ENCODE data around the gene SPOCK1.

The SPOCK1 gene

GRCh38 chr5:137176126-137176525 lies 323.0 kb downstream of the SPOCK1 start:
- TF ChIP-seq CTCF (IDR thresholded peaks at IDR 0.05; ENCODE audit: insufficient read depth, low read length, missing control alignments) = no peak
- H3K4me3 ChIP-seq (ENCODE audit: low read depth, low read length) = no peak overlapping the region
- ChIA-PET CTCF (no interaction called here), POLR2A (no interaction called here)
- no peak for DNase-seq (ENCODE audit: low read depth, low spot score)

GRCh38 chr5:137174196-137174595 lies 324.9 kb downstream of the SPOCK1 start:
- no peak for DNase-seq (ENCODE audit: low read depth, low spot score)
- TF ChIP-seq CTCF (IDR thresholded peaks at IDR 0.05; ENCODE audit: insufficient read depth, low read length, missing control alignments) = no peak
- no peak overlapping the region for H3K4me3 ChIP-seq (ENCODE audit: low read depth, low read length)
- CTCF ChIA-PET = interaction anchor here (0.9 kb wide), 1 partner anchor 11 kb away, joined by 3 read pairs; no protein-coding TSS in a partner anchor
- POLR2A ChIA-PET = no interaction called here

GRCh38 chr5:137172258-137172657 lies 326.9 kb downstream of the SPOCK1 start:
- CTCF ChIA-PET = interaction anchor here (1.2 kb wide), 1 partner anchor 10 kb away, joined by 4 read pairs; no protein-coding TSS in a partner anchor

GRCh38 chr5:137167187-137167586 lies 331.9 kb downstream of the SPOCK1 start:
- no peak overlapping the region for H3K4me3 ChIP-seq (ENCODE audit: low read depth, low read length)

More at GRCh38 chr5:137172258-137172657, 326.9 kb downstream of the SPOCK1 start:
- POLR2A ChIA-PET = no interaction called here
- DNase-seq (ENCODE audit: low read depth, low spot score) = no peak
- no peak for TF ChIP-seq CTCF (IDR thresholded peaks at IDR 0.05; ENCODE audit: insufficient read depth, low read length, missing control alignments)
- no peak overlapping the region for H3K4me3 ChIP-seq (ENCODE audit: low read depth, low read length)

GRCh38 chr5:137164961-137165360 lies 334.2 kb downstream of the SPOCK1 start:
- POLR2A ChIA-PET = no interaction called here
- no peak for TF ChIP-seq CTCF (IDR thresholded peaks at IDR 0.05; ENCODE audit: insufficient read depth, low read length, missing control alignments)

More at GRCh38 chr5:137167187-137167586, 331.9 kb downstream of the SPOCK1 start:
- TF ChIP-seq CTCF (IDR thresholded peaks at IDR 0.05; ENCODE audit: insufficient read depth, low read length, missing control alignments) = no peak
- POLR2A ChIA-PET = no interaction called here
- CTCF ChIA-PET = no interaction called here
- no peak for DNase-seq (ENCODE audit: low read depth, low spot score)

GRCh38 chr5:137164536-137164935 lies 334.6 kb downstream of the SPOCK1 start:
- DNase-seq (ENCODE audit: low read depth, low spot score) = no peak
- H3K4me3 ChIP-seq (ENCODE audit: low read depth, low read length) = no peak overlapping the region
- ChIA-PET CTCF (no interaction called here), POLR2A (no interaction called here)
- no peak for TF ChIP-seq CTCF (IDR thresholded peaks at IDR 0.05; ENCODE audit: insufficient read depth, low read length, missing control alignments)

More at GRCh38 chr5:137164961-137165360, 334.2 kb downstream of the SPOCK1 start:
- no peak overlapping the region for H3K4me3 ChIP-seq (ENCODE audit: low read depth, low read length)
- CTCF ChIA-PET = no interaction called here
- no peak for DNase-seq (ENCODE audit: low read depth, low spot score)
